Measurements from ENCODE around the gene PDGFRA.

The PDGFRA gene

DNA sequence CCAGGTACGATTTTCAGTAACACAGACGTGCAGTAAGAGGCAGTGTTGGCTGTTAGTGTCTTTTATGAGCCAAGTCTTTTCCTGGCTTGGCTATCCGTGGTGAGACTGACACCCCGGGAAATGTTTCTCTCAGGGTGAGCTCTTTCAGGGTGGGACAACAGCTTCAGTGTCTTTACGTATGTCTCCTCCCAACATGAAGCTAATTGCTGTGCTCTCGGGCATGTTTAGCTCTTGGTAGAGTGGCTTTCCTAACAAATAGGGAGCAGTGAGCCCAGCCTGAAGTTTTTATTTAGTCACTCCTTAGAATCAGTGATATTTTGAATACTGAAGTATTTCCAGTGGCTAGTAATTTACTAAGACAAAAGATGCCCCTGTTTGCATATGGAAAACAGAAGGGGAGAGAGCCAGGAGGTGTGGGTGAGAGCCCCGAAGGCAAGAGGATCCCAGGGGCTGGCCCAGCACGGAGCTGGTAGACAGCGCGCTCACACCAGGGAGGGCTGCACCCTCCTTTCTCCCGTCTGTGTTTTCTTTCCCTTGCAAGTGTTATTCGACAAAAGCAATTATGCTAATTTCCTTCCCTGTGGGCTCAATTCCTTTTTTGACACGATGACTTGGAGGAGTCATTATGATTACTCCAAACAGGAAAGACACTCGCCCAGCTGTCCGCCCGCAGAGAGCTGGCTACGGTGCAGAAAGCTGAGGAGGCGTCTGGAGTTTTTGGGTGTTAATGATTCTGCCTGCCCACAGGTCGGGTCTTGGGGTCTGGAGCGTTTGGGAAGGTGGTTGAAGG is 47.7 kb downstream of the PDGFRA start:
- Histone ChIP-seq H3K27ac (no peak overlapping the region), H3K27me3 (ENCODE audit: control insufficient read depth, insufficient read depth, low read length) (no peaks in the 10 kb centered on the region), H3K9me3 (ENCODE audit: control insufficient read depth, low read length) (no peaks in the 10 kb centered on the region), H3K4me1 (no peaks in the 10 kb centered on the region), H3K79me2 (no peaks in the 10 kb centered on the region), H3K36me3 (ENCODE audit: control insufficient read depth, insufficient read depth, low read length) (no peaks in the 10 kb centered on the region), H3K4me2 (ENCODE audit: low read length) (no peak overlapping the region), H3K9ac (no peak overlapping the region), H2AFZ (no peak overlapping the region), H3K4me3 (ENCODE audit: low read depth, low read length) (no peak overlapping the region)
- TF ChIP-seq, protein P1, sequence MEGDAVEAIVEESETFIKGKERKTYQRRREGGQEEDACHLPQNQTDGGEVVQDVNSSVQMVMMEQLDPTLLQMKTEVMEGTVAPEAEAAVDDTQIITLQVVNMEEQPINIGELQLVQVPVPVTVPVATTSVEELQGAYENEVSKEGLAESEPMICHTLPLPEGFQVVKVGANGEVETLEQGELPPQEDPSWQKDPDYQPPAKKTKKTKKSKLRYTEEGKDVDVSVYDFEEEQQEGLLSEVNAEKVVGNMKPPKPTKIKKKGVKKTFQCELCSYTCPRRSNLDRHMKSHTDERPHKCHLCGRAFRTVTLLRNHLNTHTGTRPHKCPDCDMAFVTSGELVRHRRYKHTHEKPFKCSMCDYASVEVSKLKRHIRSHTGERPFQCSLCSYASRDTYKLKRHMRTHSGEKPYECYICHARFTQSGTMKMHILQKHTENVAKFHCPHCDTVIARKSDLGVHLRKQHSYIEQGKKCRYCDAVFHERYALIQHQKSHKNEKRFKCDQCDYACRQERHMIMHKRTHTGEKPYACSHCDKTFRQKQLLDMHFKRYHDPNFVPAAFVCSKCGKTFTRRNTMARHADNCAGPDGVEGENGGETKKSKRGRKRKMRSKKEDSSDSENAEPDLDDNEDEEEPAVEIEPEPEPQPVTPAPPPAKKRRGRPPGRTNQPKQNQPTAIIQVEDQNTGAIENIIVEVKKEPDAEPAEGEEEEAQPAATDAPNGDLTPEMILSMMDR (IDR thresholded peaks at IDR 0.05), result no peak

- Histone ChIP-seq H3K27ac (no peak overlapping the region), H3K27me3 (ENCODE audit: control insufficient read depth, insufficient read depth, low read length) (no peaks in the 10 kb centered on the region), H3K4me1 (no peaks in the 10 kb centered on the region), H3K9me3 (ENCODE audit: control insufficient read depth, low read length) (no peaks in the 10 kb centered on the region), H2AFZ (no peak overlapping the region), H3K4me3 (ENCODE audit: low read depth, low read length) (no peak overlapping the region), H3K79me2 (no peaks in the 10 kb centered on the region), H3K36me3 (ENCODE audit: control insufficient read depth, insufficient read depth, low read length) (no peaks in the 10 kb centered on the region), H3K9ac (no peak overlapping the region), H3K4me2 (ENCODE audit: low read length) (no peak overlapping the region)
- TF ChIP-seq, protein P1 (IDR thresholded peaks at IDR 0.05), result no peak
These were observed 48.6 kb downstream of the PDGFRA start for GRCh38 chr4:54277691-54278090.

DNA sequence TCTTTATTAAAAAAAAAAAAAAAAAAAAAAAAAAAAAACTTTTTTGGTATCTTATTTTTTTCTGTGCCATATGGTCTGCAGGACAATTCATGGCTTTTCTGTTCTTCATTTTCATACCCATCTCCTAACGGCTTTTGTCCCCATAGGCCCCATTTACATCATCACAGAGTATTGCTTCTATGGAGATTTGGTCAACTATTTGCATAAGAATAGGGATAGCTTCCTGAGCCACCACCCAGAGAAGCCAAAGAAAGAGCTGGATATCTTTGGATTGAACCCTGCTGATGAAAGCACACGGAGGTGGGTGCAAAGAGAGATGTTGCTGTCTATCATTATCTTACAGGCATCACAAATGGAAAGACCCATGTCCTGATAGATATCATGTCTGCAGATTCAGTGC is 49.1 kb downstream of the PDGFRA start:
- H3K27me3 ChIP-seq (ENCODE audit: control insufficient read depth, insufficient read depth, low read length), result no peaks in the 10 kb centered on the region
- no peak overlapping the region for H3K4me2 ChIP-seq (ENCODE audit: low read length)
- H3K4me1 ChIP-seq, result no peaks in the 10 kb centered on the region
- H2AFZ ChIP-seq, result no peak overlapping the region
- no peaks in the 10 kb centered on the region for H3K9me3 ChIP-seq (ENCODE audit: control insufficient read depth, low read length)
- H3K4me3 ChIP-seq (ENCODE audit: low read depth, low read length), result no peak overlapping the region
- TF ChIP-seq, protein P1 (IDR thresholded peaks at IDR 0.05), result no peak
- H3K36me3 ChIP-seq (ENCODE audit: control insufficient read depth, insufficient read depth, low read length), result no peaks in the 10 kb centered on the region
- H3K9ac ChIP-seq, result no peak overlapping the region
- H3K27ac ChIP-seq, result no peak overlapping the region
- H3K79me2 ChIP-seq, result no peaks in the 10 kb centered on the region

DNA sequence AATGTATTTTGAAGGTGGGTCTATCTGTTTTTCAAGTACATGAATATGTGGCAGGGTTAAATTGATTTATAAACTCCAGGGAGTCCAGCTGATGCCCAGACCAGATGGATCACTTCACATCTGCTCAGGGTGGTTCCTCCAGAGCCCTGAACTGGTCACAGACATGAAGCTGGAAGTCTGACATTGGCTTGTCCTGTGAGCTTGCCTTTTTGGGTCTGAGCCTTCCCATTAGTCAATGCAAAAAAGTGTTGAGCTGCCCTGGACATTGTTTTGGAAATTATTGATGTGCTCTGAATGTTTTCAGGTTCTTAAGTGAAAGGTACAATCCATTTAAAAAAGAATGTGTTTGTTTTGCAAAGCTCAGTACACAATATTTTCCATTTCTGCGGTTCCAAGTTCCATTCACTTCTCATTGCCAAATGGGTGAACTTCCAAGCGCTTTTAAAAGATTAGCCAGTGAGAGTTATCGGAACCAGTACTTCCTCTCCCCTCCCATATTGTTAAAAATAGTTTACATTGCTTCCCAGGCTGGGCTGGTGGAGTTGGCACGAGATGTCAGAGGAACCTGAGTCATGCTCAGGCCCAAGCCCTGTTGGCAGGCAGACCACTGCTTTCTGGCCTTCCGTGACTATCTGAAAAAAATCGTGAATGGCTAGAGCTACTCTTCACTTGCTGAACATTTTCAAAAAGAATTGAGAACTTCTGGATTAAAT is 52.1 kb downstream of the PDGFRA start:
- no peaks in the 10 kb centered on the region for H3K79me2 ChIP-seq
- H3K4me3 ChIP-seq (ENCODE audit: low read depth, low read length), result no peak overlapping the region
- TF ChIP-seq, protein P1 (IDR thresholded peaks at IDR 0.05), result no peak
- no peak overlapping the region for H2AFZ ChIP-seq
- H3K9me3 ChIP-seq (ENCODE audit: control insufficient read depth, low read length), result no peaks in the 10 kb centered on the region
- no peak overlapping the region for H3K4me2 ChIP-seq (ENCODE audit: low read length)
- H3K27me3 ChIP-seq (ENCODE audit: control insufficient read depth, insufficient read depth, low read length), result no peaks in the 10 kb centered on the region
- no peak overlapping the region for H3K9ac ChIP-seq
- H3K4me1 ChIP-seq, result no peaks in the 10 kb centered on the region
- no peak overlapping the region for H3K27ac ChIP-seq
- H3K36me3 ChIP-seq (ENCODE audit: control insufficient read depth, insufficient read depth, low read length), result no peaks in the 10 kb centered on the region

Measured in parathyroid adenoma (tissue), 2 donors.